Measurements from ENCODE around the gene ALB.

DNA sequence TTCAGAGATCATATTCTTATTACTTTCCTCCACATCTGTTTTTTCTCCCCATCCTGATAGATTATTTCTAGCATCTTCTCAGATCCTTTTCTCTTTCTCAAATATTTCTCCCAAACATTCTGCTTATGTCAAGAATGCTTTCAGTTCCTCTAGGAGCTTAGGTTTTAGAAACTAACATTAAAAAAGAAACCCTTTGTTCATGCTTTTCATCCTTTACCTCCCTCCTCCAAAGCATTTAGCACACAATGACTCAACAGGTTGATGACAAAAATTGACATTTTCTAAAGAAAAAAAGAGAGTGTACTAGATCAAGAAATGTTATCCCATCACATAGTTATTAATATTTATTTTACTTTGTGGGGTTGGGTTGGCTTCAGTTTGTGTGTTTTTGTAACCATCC is 16.5 kb upstream of the ALB start:
- TF ChIP-seq, protein P1, sequence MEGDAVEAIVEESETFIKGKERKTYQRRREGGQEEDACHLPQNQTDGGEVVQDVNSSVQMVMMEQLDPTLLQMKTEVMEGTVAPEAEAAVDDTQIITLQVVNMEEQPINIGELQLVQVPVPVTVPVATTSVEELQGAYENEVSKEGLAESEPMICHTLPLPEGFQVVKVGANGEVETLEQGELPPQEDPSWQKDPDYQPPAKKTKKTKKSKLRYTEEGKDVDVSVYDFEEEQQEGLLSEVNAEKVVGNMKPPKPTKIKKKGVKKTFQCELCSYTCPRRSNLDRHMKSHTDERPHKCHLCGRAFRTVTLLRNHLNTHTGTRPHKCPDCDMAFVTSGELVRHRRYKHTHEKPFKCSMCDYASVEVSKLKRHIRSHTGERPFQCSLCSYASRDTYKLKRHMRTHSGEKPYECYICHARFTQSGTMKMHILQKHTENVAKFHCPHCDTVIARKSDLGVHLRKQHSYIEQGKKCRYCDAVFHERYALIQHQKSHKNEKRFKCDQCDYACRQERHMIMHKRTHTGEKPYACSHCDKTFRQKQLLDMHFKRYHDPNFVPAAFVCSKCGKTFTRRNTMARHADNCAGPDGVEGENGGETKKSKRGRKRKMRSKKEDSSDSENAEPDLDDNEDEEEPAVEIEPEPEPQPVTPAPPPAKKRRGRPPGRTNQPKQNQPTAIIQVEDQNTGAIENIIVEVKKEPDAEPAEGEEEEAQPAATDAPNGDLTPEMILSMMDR (conservative IDR thresholded peaks at IDR 0.05; ENCODE audit: low read depth, low read length), result no peak
- TF ChIP-seq EZH2 (IDR thresholded peaks at IDR 0.05; ENCODE audit: low read length, unreplicated experiment), result no peak

All from PC-3 (cell line).